ENCODE results near the gene GUCA2A. TPM values are rescaled to one million over a fixed set of nuclear protein-coding genes. Genes with fewer than 3 reads are reported as not detected.

The GUCA2A gene
- total and polyA plus RNA-seq, 4 donors: 1.0 to 29.8 TPM; not detected in 2

DNA sequence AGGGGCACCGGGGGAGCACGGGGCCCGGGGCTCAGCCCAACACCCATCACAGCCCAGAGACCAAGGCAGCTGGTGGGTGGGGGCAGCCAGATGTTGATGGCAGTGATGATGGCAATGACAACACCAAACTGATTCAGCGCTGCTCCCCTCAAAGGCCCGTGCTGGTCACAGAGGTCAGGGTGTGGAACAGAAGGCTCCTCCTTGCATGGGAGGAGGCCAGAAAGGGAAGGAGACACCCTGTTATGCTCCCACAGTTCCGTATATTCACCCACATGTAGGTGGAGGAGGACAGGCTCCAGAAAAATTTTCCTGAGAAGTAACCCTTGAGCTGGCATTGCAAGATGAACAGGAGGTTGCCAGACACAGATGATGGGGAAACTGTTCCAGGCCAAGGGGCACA is 10.9 kb downstream of the GUCA2A start:
- Histone ChIP-seq H3K36me3 (ENCODE audit: control insufficient read depth in 1 of 2, insufficient read depth in 2 of 2, low read length in 1 of 2) (no peaks in the 10 kb centered on the region), H3K27me3 (ENCODE audit: control insufficient read depth in 1 of 2, insufficient read depth in 2 of 2, low read length in 1 of 2) (no peaks in the 10 kb centered on the region), H3K4me1 (ENCODE audit: control insufficient read depth in 1 of 2, insufficient read depth in 2 of 2, low read length in 2 of 2) (no peaks in the 10 kb centered on the region), H3K9me3 (ENCODE audit: control insufficient read depth, low read length) (no peaks in the 10 kb centered on the region), H3K4me3 (ENCODE audit: low read length in 2 of 2) (no peak overlapping the region), H3K27ac (ENCODE audit: low read depth in 1 of 2, low read length in 2 of 2) (no peak overlapping the region)
- DNase-seq (peak in 1 of 2 donors; percentile 65), ATAC-seq (ENCODE audit: low FRiP score) (no peak)
- 68 to 77% methylated on average over 6 of the region's 6 CpGs for WGBS, 2 donors
- intact Hi-C loops (cut with DNase I): no loop called here

DNA sequence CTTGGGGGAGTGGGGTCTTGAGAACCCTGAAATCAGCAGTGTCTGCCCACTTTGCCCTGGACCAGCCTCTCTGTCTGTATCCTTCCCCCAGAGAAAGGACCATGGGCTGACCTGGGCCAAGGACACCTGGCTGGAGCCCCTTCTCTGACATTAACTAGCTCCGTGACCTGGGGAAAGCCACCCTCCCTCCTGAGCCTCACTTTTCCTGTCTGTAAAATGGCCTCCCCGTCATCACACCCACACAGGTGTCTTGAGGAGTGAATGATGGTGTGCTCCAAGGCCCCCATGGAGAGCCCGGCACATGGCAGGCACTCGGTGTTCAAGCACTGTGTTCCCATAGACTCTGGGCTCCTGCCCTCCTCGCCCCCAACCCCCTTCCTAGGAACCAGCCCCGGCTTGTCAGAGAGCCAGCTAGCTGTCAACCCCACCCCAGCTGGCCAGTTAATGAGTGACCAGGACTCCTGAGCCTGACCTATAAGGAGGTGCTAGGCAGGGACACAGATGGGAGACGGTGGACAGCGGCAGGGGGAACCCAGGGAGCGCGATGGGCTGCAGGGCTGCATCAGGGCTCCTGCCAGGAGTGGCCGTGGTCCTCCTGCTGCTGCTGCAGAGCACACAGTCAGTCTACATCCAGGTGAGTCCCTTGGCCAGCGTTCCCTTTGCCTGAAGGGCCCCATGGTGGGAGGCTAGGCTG is 11.5 kb downstream of the GUCA2A start, which contains the start of gene GUCA2B:
Gene GUCA2B (plus strand): TSS at position 504 of the 694 bp plus-strand sequence. CDS start 41 bp downstream, at position 545.
- Histone ChIP-seq H3K36me3 (ENCODE audit: control insufficient read depth in 1 of 2, insufficient read depth in 2 of 2, low read length in 1 of 2) (no peaks in the 10 kb centered on the region), H3K9me3 (ENCODE audit: control insufficient read depth, low read length) (no peaks in the 10 kb centered on the region), H3K4me3 (ENCODE audit: low read length in 2 of 2) (no peak within 1 kb of the TSS), H3K4me1 (ENCODE audit: control insufficient read depth in 1 of 2, insufficient read depth in 2 of 2, low read length in 2 of 2) (no peaks in the 10 kb centered on the region), H3K27ac (ENCODE audit: low read depth in 1 of 2, low read length in 2 of 2) (no peak within 1 kb of the TSS), H3K27me3 (ENCODE audit: control insufficient read depth in 1 of 2, insufficient read depth in 2 of 2, low read length in 1 of 2) (no peaks in the 10 kb centered on the region)
- DNase-seq (peak in 1 of 2 donors; percentile 49), ATAC-seq (ENCODE audit: low FRiP score) (no peak)
- intact Hi-C loops (cut with DNase I): no loop called here
- WGBS, 2 donors: 84 to 85% methylated on average over 12 of the region's 12 CpGs

DNA sequence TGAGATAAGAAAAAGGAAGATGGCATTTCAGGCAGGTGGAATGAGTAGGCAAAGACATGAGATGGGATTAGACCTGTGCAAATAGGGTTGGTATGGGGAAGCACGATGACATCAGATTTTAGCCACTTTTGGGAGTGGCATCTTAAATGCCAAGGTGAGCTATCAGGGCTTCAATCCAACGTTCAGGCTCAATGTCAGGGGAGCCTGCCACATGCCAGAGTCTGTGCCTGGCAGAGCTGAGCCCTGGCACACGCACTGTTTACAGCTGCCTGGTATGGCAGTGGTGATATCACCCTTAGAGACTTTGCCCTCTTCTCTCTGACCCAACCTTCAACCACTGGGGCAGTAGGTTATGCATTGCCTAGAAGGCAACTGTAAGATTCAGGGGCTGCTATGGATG is 12.4 kb downstream of the GUCA2A start:
- DNase-seq (peak in 1 of 2 donors; percentile 10), ATAC-seq (ENCODE audit: low FRiP score) (no peak)
- 42 to 45% methylated on average over 3 of the region's 3 CpGs for WGBS, 2 donors
- no peaks in the 10 kb centered on the region for H3K36me3 ChIP-seq (ENCODE audit: control insufficient read depth in 1 of 2, insufficient read depth in 2 of 2, low read length in 1 of 2)
- H3K27me3 ChIP-seq (ENCODE audit: control insufficient read depth in 1 of 2, insufficient read depth in 2 of 2, low read length in 1 of 2): no peaks in the 10 kb centered on the region
- no peak overlapping the region for H3K4me3 ChIP-seq (ENCODE audit: low read length in 2 of 2)
- no peak overlapping the region for H3K27ac ChIP-seq (ENCODE audit: low read depth in 1 of 2, low read length in 2 of 2)
- no peaks in the 10 kb centered on the region for H3K4me1 ChIP-seq (ENCODE audit: control insufficient read depth in 1 of 2, insufficient read depth in 2 of 2, low read length in 2 of 2)
- intact Hi-C loops (cut with DNase I): no loop called here
- no peaks in the 10 kb centered on the region for H3K9me3 ChIP-seq (ENCODE audit: control insufficient read depth, low read length)

DNA sequence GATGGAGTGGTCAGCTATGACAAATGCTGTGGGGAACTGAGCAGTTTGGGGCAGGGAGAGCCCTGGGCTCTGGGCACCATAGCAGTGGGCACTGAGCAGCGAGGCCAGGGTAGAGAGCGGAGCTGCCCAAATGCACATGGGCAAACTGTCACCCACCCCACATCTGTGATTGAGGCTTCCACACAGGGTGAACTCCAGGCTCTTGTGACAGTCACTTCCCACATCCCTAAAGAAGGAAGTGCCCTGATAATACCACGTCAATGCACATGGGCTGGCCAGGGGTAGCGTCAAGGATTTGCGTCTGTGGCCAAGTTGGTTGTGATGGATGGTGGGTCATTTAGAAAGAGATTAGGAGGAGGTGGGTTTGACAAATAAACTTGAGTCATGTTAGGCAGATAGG is 13.9 kb downstream of the GUCA2A start:
- Histone ChIP-seq H3K9me3 (ENCODE audit: control insufficient read depth, low read length) (no peaks in the 10 kb centered on the region), H3K4me1 (ENCODE audit: control insufficient read depth in 1 of 2, insufficient read depth in 2 of 2, low read length in 2 of 2) (no peaks in the 10 kb centered on the region), H3K36me3 (ENCODE audit: control insufficient read depth in 1 of 2, insufficient read depth in 2 of 2, low read length in 1 of 2) (no peaks in the 10 kb centered on the region), H3K27ac (ENCODE audit: low read depth in 1 of 2, low read length in 2 of 2) (no peak overlapping the region), H3K4me3 (ENCODE audit: low read length in 2 of 2) (no peak overlapping the region), H3K27me3 (ENCODE audit: control insufficient read depth in 1 of 2, insufficient read depth in 2 of 2, low read length in 1 of 2) (no peaks in the 10 kb centered on the region)
- ATAC-seq (ENCODE audit: low FRiP score) (no peak), DNase-seq (peak in 1 of 2 donors; percentile 21)
- 70 to 72% methylated on average over 5 of the region's 5 CpGs for WGBS, 2 donors
- intact Hi-C loops (cut with DNase I): no loop called here

DNA sequence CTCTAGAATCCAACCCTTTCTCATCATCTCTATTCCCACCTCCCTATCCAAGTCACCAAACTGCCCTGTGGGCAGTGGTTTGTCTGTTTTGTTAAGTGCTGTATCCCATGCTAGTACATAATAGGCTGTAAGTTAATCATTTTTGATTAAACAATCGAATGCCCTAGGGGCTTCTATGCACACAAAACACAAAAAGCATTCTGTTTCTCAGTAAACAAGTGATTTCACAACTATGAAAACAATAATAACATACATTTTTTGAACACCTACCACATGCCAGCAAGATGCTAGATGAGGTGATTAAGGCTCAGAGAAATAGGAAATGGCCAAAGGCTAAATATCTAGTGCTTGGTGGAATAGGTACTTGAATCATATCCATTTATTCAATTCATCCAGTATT is 16.4 kb downstream of the GUCA2A start:
- H3K36me3 ChIP-seq (ENCODE audit: control insufficient read depth in 1 of 2, insufficient read depth in 2 of 2, low read length in 1 of 2): no peaks in the 10 kb centered on the region
- H3K27ac ChIP-seq (ENCODE audit: low read depth in 1 of 2, low read length in 2 of 2): no peak overlapping the region
- H3K4me1 ChIP-seq (ENCODE audit: control insufficient read depth in 1 of 2, insufficient read depth in 2 of 2, low read length in 2 of 2): no peaks in the 10 kb centered on the region
- no peak overlapping the region for H3K4me3 ChIP-seq (ENCODE audit: low read length in 2 of 2)
- DNase-seq (peak in 1 of 2 donors; percentile 5), ATAC-seq (ENCODE audit: low FRiP score) (no peak)
- no peaks in the 10 kb centered on the region for H3K9me3 ChIP-seq (ENCODE audit: control insufficient read depth, low read length)
- WGBS, 2 donors: 83 to 85% methylated on average over 1 of the region's 1 CpG
- H3K27me3 ChIP-seq (ENCODE audit: control insufficient read depth in 1 of 2, insufficient read depth in 2 of 2, low read length in 1 of 2): no peaks in the 10 kb centered on the region
- intact Hi-C loops (cut with DNase I): no loop called here

DNA sequence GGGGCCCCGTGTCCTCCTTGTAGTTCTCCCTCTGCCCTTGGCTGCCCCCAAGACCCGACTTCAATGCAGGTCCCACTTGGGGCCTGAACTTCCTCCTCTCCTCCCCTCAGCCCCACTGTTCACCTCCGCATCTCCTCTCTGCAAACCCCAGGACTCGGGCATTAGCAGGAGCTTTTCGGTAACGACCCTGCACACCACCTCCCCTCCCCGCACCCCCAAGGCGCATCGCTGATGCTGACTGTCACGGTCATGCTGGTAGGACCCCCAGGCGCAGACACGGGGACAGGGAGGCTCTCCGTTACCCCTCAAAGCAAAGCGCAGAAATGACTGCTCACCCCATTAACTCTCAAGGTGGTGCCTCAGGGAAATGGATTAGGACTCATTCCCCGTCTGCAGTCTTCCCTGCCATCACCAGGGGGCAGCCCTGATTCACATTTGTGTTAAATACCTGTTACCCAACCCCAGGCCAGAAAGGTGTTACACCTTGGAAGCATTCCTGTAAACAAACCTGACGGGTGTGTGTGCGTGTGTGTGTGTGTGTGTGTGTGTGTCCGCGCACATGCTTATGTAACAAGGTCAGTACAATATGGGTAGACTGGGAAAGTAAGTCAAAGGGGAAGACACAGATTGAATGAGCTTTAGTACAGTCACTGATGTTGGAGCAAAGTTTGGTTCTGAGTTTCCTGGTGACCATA is 17.8 kb downstream of the GUCA2A start:
- Histone ChIP-seq H3K4me3 (ENCODE audit: low read length in 2 of 2) (no peak overlapping the region), H3K9me3 (ENCODE audit: control insufficient read depth, low read length) (no peaks in the 10 kb centered on the region), H3K4me1 (ENCODE audit: control insufficient read depth in 1 of 2, insufficient read depth in 2 of 2, low read length in 2 of 2) (no peaks in the 10 kb centered on the region), H3K27ac (ENCODE audit: low read depth in 1 of 2, low read length in 2 of 2) (no peak overlapping the region), H3K27me3 (ENCODE audit: control insufficient read depth in 1 of 2, insufficient read depth in 2 of 2, low read length in 1 of 2) (no peaks in the 10 kb centered on the region), H3K36me3 (ENCODE audit: control insufficient read depth in 1 of 2, insufficient read depth in 2 of 2, low read length in 1 of 2) (no peaks in the 10 kb centered on the region)
- ATAC-seq (ENCODE audit: low FRiP score) (no peak), DNase-seq (peak in 1 of 2 donors; percentile 86)
- WGBS, 2 donors: 13 to 15% methylated on average over 19 of the region's 19 CpGs
- intact Hi-C loops (cut with DNase I): no loop called here

DNA sequence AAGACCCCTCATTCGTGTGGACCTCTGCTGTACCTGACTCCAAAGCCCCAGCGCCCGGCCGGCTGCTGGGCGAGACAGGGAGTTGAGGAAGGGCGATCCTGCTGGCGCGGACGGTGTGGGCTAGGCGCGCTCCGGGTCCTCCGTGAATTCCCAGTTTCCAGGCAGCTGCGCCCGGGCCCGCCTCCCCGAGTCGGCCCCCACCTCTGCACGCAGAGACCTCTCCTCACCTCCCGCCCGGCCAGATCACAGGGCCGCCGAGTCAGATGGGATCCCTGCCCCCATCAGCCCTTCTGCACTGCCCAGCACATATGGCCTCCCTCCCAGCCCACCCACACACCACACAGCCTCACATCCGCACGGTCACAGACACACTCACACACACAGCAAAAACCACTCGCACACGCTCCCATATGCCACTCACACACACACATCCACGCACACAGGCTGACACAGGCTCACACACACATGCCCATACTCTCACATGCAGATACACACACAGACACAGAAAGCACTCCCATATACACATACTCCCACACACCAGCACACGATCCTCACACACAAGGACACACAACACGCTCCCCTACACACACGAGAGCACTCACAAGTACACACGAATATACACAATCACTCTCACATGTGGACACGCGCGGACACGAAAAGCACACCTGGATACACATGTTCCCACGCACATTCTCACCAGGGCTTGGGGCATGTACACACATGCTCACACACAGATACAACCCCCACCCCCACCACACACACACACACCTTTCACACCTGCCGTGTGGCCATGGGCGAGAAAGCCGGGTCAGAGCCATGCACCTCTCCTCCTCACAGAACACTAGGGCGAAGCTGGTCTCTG is 18.6 kb downstream of the GUCA2A start:
- DNase-seq (peak in 1 of 2 donors; percentile 68), ATAC-seq (ENCODE audit: low FRiP score) (no peak)
- intact Hi-C loops (cut with DNase I): no loop called here
- Histone ChIP-seq H3K36me3 (ENCODE audit: control insufficient read depth in 1 of 2, insufficient read depth in 2 of 2, low read length in 1 of 2) (no peaks in the 10 kb centered on the region), H3K27ac (ENCODE audit: low read depth in 1 of 2, low read length in 2 of 2) (no peak overlapping the region), H3K27me3 (ENCODE audit: control insufficient read depth in 1 of 2, insufficient read depth in 2 of 2, low read length in 1 of 2) (no peaks in the 10 kb centered on the region), H3K9me3 (ENCODE audit: control insufficient read depth, low read length) (no peaks in the 10 kb centered on the region), H3K4me3 (ENCODE audit: low read length in 2 of 2) (no peak overlapping the region), H3K4me1 (ENCODE audit: control insufficient read depth in 1 of 2, insufficient read depth in 2 of 2, low read length in 2 of 2) (no peaks in the 10 kb centered on the region)
- 45 to 51% methylated on average over 32 to 41 of the region's 41 CpGs for WGBS, 2 donors

DNA sequence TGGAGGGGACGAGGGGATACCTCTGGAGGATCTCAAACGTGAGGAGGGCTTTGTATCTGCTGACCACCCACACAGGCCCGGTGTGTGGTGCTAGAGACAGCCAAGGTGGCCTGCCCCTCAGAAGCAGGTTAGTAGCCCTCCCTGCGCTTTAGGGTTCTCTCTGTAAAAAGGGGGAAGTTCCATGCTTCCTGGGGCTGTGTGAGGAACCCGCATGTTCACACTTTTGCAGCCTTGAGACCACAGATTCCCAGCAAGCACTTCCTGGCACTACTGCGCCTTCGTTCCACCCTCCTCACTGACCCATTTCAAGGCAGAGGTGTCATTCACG is 19.2 kb downstream of the GUCA2A start:
- WGBS, 2 donors: 70 to 71% methylated on average over 8 of the region's 8 CpGs
- DNase-seq (no peak), ATAC-seq (ENCODE audit: low FRiP score) (no peak)
- H3K4me3 ChIP-seq (ENCODE audit: low read length in 2 of 2): no peak overlapping the region
- H3K36me3 ChIP-seq (ENCODE audit: control insufficient read depth in 1 of 2, insufficient read depth in 2 of 2, low read length in 1 of 2): no peaks in the 10 kb centered on the region
- H3K27me3 ChIP-seq (ENCODE audit: control insufficient read depth in 1 of 2, insufficient read depth in 2 of 2, low read length in 1 of 2): peaks cover 0 to under 1% of the 10 kb centered on the region in 2 donors
- intact Hi-C loops (cut with DNase I): no loop called here
- H3K27ac ChIP-seq (ENCODE audit: low read depth in 1 of 2, low read length in 2 of 2): no peak overlapping the region
- no peaks in the 10 kb centered on the region for H3K9me3 ChIP-seq (ENCODE audit: control insufficient read depth, low read length)
- H3K4me1 ChIP-seq (ENCODE audit: control insufficient read depth in 1 of 2, insufficient read depth in 2 of 2, low read length in 2 of 2): no peaks in the 10 kb centered on the region

All from aorta (tissue), 5 donors.